Omental fat pad (tissue), 4 donors: Measurements from ENCODE around the gene LRRC27. TPM values are rescaled to one million over a fixed set of nuclear protein-coding genes. Genes with fewer than 3 reads are reported as not detected.
"Not testable (repeated sequence)": the region's sequence is repeated elsewhere in the genome, so short reads cannot be mapped to it uniquely, and the experiment has no call there.

Experiments used
- ATAC-seq: fragments of 150-250 bp; one replicate; pipeline ENCODE4 v1.9.1; 2016; ENCODE audit warnings: mild to moderate bottlenecking, moderate library complexity; ENCODE audit not compliant: low FRiP score
- DNase-seq: peaks from one replicate; pipeline ENCODE4 v3.0.0-alpha.2; 2019; ENCODE audit warnings: low spot score
- total RNA-seq, 4 donors: library from RNA; depleted of rRNA; stranded (reverse); fragments of >200 nt; gene quantifications; one replicate each; pipeline ENCODE4 v1.1.0, GENCODE V29; 2016
- TF ChIP-seq, protein P1 (sequence below), 3 donors: fragments of 450-650 bp; IDR thresholded peaks; one replicate each; pipeline ENCODE4 v1.5.1; 2016 to 2017; ENCODE audit warnings: antibody characterized with exemption in 3 of 3, mild to moderate bottlenecking in 3 of 3, moderate library complexity in 2 of 3

LRRC27 gene
- total RNA-seq, 4 donors from 2014 or later, result 5.0 to 12.1 (median 7.7) TPM

- DNase-seq, result peak; percentile 81
- TF ChIP-seq, protein P1, sequence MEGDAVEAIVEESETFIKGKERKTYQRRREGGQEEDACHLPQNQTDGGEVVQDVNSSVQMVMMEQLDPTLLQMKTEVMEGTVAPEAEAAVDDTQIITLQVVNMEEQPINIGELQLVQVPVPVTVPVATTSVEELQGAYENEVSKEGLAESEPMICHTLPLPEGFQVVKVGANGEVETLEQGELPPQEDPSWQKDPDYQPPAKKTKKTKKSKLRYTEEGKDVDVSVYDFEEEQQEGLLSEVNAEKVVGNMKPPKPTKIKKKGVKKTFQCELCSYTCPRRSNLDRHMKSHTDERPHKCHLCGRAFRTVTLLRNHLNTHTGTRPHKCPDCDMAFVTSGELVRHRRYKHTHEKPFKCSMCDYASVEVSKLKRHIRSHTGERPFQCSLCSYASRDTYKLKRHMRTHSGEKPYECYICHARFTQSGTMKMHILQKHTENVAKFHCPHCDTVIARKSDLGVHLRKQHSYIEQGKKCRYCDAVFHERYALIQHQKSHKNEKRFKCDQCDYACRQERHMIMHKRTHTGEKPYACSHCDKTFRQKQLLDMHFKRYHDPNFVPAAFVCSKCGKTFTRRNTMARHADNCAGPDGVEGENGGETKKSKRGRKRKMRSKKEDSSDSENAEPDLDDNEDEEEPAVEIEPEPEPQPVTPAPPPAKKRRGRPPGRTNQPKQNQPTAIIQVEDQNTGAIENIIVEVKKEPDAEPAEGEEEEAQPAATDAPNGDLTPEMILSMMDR (IDR thresholded peaks at IDR 0.05), result peak in 1 of 3 donors; percentile 76
- not testable (repeated sequence) for ATAC-seq
Measured at GRCh38 chr10:132352462-132353308, 20.7 kb downstream of the LRRC27 start.

DNA sequence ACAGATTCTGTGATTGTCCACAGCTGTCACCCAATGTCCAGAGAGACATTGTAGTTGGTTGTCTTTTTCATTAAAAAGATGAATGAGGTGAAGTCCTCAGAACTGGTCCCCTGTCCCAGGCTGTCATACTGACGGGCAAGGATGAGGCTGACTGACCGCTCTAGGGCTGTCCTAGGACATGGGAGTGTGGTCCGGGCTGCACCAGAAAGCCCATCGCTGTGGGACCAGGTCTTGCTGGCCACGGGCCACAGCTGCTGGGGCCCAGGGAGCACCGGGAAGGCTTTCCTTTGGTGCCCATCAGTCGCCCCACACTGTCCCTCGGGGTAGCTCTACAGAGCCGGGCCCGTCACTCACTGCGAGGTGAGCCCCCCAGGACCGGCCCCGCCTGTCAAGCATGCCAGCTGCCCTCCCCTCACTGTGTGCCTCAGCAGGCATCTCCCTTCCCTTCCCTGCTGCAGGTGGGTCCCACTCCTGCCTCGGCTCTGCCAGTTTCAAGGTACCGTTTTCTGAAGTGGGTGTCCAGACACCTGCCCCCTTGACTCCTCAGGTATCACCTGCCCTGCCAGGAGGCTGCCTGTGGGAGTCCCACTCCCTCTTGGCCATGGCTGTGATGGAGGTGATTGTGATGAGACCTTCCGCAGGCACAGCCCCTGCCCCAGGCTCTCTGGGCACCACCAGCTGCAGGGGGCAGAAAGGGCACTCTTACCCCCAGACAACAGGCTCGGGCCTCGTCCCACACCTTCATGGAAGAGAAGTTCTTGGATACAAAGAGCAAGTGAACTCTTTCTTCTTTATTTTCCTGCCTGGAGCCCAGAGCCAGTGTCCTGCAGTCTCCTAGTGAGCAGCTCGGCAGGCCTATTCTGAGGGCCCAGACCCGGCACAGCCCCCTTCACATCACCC lies 21.7 kb downstream of the LRRC27 start:
- DNase-seq, result no peak
- TF ChIP-seq, protein P1 (IDR thresholded peaks at IDR 0.05), result no peak
- no peak for ATAC-seq

GRCh38 chr10:132354356-132355094 lies 22.5 kb downstream of the LRRC27 start:
- no peak for DNase-seq
- ATAC-seq, result no peak
- TF ChIP-seq, protein P1 (IDR thresholded peaks at IDR 0.05), result no peak

- DNase-seq (no peak), ATAC-seq (no peak)
- TF ChIP-seq, protein P1 (IDR thresholded peaks at IDR 0.05), result no peak
Measured at GRCh38 chr10:132355297-132355696, 23.3 kb downstream of the LRRC27 start.

DNA sequence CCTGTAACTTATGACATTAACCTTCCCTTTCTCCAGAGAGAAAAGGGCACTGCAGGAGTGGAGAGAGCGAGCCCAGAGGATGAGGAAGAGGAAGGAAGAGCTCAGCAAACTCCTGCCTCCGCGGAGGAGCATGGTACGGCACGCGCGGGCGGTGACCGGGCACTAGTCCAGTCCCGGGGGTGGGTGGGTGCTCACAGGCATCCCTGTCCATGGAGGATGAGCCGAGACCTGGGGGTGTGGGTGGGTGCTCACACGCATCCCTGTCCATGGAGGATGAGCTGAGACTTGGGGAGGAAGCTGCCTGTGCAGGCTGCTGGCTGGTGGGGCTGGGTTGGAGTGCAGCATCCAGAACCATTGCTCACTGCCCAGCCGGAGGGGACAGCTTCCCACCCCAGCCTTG lies 23.8 kb downstream of the LRRC27 start:
- TF ChIP-seq, protein P1 (IDR thresholded peaks at IDR 0.05), result no peak
- ATAC-seq (no peak), DNase-seq (no peak)

GRCh38 chr10:132356621-132357195 lies 24.7 kb downstream of the LRRC27 start:
- TF ChIP-seq, protein P1 (IDR thresholded peaks at IDR 0.05), result no peak
- ATAC-seq, result no peak
- no peak for DNase-seq
